Stimulated activated CD4-positive, alpha-beta T cell treated with anti-CD3 and anti-CD28 coated beads, TNF-alpha, amount 100 ng/mL, for 24 hours (primary cell): ENCODE measurements around the gene BTRC.
"Not testable (repeated sequence)": the region's sequence is repeated elsewhere in the genome, so short reads cannot be mapped to it uniquely, and the experiment has no call there.

Experiments used
- DNase-seq, 3 experiments: peaks; one replicate each; pipeline ENCODE4 v3.0.0-alpha.2; 2020; ENCODE audit warnings: low read depth in 3 of 3

BTRC gene

DNA sequence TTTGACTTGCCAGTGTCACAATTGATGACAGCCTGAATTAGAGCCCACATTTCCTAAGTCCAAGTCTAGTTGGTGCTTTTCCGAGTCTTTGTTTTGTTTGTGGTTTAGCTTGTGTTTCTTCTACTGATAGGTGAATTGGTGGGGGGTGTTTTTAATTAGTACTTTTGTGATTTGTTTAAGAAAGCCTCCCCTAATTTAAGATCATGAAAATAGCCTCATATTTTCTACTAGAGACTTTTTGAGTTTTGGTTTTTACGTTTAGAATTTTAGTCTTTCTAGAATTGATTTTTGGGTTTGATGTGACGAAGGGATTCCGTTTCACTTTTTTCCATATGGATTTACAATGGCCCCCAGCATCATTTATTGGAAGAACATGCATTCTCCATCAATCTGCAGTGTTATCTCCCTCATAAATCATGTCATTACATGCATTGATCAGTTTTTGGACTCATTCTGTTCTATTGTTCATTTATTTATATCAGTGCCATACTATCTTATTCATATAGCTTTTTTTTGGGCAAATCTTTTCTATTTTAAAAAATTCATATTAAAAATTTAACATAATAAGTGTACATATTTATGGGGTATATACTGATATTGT lies 32.8 kb downstream of the BTRC start:
- DNase-seq = no peak

GRCh38 chr10:101388676-101389276 lies 34.8 kb downstream of the BTRC start:
- no peak for DNase-seq

GRCh38 chr10:101389532-101389931 lies 35.6 kb downstream of the BTRC start:
- not testable (repeated sequence) for DNase-seq

DNA sequence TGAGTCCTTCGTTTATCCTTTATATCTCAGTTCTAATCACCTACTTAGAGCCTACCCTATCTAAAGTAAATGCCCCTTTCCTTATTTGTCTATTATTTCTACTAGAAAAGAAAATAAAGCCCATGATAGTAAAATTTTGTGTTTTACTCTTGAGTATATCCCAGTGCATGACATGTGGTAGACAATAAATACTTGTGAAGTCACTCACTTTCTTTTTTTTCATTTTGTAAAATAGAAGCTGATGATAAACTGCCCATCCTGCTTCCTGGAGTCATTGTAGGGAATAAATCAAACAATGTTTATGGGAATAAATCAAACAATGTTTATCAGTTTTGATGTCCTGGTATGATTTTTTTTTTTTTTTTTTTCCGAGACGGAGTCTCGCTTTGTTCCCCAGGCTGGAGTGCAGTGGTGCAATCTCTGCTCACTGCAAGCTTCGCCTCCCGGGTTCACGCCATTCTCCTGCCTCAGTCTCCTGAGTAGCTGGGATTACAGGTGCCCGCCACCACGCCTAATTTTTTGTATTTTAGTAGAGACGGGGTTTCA lies 36.1 kb downstream of the BTRC start:
- no peak for DNase-seq

DNA sequence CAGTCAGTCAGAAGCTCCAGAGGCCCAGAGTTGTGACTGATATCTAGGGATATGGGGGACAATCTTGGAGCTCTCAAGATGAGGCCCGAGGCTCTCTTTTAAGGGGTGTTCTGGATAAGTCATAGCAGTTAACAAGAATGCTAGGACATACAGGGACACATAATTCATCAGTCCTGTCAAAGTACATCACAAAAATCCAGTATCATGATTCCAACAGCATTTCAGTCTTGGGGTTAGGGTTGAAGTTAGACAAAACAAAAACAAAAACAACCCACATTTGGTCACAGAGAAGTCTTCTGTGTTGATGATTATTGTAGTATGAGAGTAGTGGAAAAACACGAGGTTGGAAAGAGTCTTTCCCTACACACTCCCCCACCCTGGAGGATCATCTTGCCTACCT lies 39.4 kb downstream of the BTRC start:
- DNase-seq = no peak

DNA sequence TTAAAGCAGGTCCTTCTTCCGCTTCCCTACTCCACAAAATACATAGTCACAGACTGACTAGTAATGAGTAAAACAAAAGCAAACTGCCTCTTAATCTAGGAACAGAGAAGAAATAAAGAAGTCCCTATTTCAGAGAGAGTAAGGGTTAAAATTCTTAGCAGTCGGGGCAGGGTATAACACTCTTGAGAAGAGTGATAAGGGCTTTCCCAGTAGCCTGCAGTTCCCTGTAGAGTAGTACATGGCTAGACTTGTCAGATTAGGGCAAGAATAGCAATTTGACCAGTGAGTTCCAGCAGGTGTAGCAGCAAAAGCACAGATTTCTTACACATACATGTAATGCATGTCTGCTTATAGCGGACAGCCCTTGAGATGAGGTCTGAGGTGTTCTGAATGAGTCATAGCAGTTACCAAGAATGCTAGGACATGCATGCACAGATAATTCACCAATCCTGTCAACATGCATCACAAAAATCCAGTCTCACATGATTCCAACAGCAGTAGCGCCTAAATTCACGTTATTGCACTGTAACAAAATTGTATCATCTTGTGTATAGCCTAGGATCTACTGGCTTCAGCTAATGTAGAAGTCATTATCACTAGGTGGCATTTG lies 40.7 kb downstream of the BTRC start:
- DNase-seq = no peak

GRCh38 chr10:101397140-101397539 lies 43.2 kb downstream of the BTRC start:
- DNase-seq = peak in 1 of 3 experiments; percentile 16

DNA sequence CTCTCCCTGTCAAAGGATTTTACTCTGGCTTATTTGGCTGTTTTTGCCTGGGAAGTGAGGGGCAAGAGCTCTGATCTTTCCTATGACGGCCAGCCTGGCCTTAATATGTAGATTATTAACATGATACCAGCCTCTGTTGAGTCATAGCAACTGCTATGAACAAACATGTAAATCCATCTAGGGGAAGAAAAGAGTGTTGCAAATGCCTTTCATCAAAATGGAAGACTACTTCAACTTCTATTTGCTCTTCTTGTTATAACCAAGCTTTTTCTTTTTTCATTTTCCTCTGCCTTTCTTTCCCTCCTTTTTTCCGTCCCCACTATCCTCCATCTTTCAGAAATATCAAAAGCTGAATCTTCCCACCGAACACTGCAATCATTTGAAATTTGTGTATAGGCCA lies 46.6 kb downstream of the BTRC start:
- DNase-seq = no peak

DNA sequence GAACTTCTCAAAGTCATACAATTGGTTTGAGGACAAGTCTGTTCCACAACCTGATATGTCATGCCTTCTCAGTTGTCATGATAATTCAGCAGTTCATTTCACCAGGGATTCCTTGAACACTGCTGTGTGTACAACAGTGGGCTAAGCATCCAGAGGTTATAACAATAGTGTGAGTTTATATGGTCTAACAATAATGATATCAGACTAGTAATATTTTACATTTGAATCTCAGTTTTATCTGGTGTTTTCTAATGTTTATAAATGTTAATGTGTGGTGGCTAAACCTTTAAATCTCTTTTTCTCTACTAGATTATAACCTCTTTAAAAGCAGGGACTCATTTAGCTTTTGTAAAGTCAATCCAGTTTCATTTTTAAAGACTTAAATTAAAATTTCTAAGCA lies 48.7 kb downstream of the BTRC start:
- no peak for DNase-seq

GRCh38 chr10:101403161-101403560 lies 49.2 kb downstream of the BTRC start:
- DNase-seq = no peak

GRCh38 chr10:101405001-101405400 lies 51.0 kb downstream of the BTRC start:
- no peak for DNase-seq

GRCh38 chr10:101411598-101411997 lies 57.6 kb downstream of the BTRC start:
- DNase-seq = no peak

DNA sequence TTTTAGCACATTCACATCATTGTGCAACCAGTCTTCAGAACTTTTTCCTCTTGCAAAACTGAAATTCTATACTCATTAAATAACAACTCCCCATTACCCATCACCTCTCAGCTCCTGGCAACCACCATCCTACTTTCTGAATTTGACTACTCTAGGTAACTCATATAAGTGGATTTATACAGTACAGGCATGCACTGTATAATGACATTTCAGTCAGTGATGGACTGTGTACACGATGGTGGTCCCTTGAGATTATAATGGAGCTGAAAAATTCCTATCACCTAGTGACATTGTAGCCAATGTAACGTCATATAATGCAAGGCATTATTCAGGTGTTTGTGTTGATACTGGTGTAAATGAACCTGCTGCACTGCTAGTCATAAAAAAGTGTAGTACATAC lies 60.1 kb downstream of the BTRC start:
- DNase-seq = no peak

GRCh38 chr10:101415884-101416283 lies 61.9 kb downstream of the BTRC start:
- no peak for DNase-seq

- not testable (repeated sequence) for DNase-seq
These were observed 68.0 kb downstream of the BTRC start for GRCh38 chr10:101421967-101422366.

DNA sequence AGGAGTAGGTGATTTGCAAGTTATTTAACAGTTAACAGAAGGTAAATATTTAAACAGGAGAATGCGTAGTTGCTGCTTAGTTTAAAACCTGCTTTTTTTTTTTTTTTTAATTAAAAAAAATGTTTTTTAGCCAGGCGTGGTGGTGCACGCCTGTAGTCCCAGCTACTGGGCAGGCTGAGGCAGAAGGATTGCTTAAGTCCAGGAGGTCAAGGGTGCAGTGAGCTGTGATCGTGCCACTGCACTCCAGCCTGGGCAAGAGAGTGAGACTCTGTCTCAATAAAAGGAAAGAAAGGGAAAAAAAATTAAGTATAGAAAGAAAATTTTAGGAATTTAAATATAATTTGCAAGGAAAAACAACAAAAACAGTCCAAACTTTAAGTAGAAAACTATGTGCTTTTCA lies 71.6 kb downstream of the BTRC start:
- DNase-seq = no peak

DNA sequence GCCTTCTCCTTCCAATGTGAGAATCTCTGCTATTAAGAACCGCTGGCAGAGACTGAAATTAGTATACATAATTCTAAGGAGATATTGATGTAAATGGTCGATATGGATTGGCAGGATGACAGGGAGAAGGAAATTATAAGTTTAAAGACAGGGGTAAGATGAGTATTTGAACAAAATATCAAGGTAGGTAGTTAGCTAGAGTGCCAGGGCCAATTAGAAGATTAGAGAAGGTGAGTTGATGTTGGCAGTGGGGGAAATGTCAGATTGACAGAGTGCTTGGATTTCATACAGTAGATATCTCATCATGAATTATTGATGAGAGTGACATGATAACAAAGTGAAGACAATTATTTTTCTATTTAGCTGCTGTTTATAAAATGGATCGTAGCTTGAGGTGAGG lies 74.1 kb downstream of the BTRC start:
- no peak for DNase-seq

DNA sequence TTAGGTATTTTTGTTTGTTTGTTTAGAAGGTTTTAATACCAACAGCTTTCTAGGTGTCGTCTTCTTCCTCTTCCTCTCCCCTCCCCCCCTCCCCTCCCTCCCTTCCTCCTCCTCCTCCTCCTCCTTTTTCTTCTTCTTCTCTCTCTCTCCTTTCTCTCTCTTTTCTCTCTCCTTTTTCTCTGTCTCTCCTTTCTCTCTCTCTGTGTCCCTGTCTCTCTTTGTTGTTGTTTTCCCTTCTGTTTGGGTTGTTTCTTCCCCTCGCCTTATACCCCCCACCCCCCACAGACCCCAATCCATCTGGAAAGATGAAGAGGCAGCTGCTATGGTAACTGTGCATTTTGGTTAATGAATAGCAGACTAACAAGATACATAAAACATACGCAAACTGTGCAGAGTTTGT lies 75.5 kb downstream of the BTRC start:
- DNase-seq = no peak

DNA sequence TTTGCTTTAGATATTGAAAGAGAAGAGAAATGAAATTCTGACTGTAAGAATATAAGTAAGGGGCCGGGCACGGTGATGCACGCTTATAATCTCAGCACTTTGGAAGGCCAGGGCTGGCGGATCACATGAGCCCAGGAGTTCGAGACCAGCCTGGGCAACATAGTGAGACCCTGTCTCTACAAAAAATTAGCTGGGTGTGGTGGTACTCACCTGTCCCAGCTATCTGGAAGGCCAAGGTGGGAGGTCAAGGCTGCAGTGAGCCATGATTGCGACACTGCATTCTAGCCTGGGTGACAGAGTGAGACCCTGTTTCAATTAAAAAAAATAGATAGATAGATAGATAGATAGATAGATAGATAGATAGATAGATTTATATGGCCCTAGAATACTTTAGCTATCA lies 82.3 kb downstream of the BTRC start:
- no peak for DNase-seq

DNA sequence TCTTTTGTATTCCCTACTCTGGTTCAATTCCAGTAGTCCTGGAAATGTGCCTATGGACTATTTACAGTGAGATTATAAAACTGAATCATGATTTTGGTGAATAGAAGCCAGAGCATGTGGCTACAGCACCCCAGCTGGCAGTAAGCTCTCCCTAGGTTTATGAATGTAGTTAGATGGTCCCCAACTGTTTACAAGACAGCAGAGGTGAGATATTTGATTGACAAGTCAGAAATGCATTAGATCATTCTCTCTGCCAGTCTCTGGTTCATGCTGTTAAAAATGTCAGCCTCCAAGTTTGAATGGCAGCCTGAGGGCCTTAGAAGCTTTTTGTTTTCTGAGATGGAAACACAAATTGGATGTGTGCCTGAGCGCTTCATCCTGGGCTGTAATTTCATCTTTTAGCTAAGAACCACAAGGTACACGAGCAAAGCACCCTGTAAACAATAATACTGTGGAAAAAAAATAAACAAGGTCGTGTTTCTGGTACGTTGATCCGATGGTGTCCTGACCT lies 85.0 kb downstream of the BTRC start:
- DNase-seq = no peak

DNA sequence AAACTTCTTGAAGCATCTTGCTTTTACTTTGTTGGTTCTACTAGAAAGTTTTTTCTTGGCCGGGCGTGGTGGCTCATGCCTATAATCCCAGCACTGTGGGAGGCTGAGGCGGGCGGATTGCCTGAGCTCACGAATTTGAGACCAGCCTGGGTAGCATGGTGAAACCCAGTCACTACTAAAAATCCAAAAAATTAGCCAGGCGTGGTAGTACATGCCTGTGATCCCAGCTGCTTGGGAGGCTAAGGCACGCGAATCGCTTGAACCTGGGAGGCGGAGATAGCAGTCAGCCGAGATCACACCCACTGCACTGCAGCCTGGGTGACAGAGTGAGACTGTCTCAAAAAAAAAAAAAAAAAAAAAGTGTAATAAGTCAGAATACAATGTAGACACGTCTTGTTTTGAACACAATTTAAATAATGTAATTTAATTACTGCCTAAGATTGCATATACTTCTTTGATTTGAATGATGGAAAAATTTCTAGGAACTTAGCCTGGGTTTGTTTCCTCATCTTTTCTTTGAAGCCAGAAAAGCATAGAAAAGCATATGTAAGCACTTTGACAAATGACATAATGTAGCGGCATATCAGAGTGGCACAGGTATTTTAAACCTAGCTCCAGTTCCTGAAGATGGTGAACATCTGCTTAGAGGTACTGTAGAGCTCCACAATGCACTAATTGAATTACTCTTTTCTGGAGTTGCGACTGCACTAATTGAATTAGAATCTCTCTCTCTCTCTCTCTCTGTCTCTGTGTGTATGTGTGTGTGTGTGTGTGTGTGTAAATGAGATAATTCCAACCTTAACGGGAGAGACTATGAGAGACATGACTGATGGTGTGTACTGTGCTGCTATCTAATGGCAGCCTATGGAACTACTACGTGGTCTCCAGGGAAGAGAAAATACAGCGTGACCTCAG lies 87.8 kb downstream of the BTRC start:
- DNase-seq = peak in 2 of 3 experiments; percentile 2

DNA sequence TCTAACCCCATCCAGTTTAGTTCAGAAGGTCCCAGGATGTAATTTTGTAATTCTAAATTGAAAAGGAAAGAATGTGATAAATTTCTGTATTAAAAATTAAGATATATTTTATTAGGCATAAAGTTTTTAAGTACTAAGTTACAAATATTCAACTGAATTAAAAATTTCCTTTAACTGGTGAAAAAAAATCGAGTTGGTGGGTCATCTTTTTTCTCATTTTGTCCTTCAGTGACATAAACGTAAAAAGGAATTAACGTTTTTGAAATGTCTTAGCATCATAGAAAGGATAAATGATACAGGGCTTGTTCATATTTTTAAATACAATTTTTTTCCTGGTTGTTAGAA lies 88.5 kb downstream of the BTRC start:
- DNase-seq = no peak
